ENCODE measurements around the gene DYNC1H1.
A peak's percentile ranks its signal among the peaks of the same experiment; 100 is the strongest.

The DYNC1H1 gene

GRCh38 chr14:101964297-101965180, at the start of gene DYNC1H1:
Gene DYNC1H1 (plus strand): TSS chr14:101964573. CDS start chr14:101964692, 119 bp downstream.
- DNase-seq (ENCODE audit: low read depth): peak; percentile 97
- H3K36me3 ChIP-seq (ENCODE audit: control insufficient read depth, insufficient read depth, low read length, severe bottlenecking): peaks cover 3% of the 10 kb centered on the region
- H3K4me1 ChIP-seq (ENCODE audit: control insufficient read depth, insufficient read depth, low read length): peaks cover 31% of the 10 kb centered on the region
- H3K9me3 ChIP-seq (ENCODE audit: control insufficient read depth, low read length): no peaks in the 10 kb centered on the region
- peak within 1 kb of the TSS; percentile 96 for H3K4me3 ChIP-seq (ENCODE audit: low read length)
- no peaks in the 10 kb centered on the region for H3K27me3 ChIP-seq (replicated peaks; ENCODE audit: control insufficient read depth, insufficient read depth, low read length)
- peak within 1 kb of the TSS; percentile 98 for H3K9ac ChIP-seq (ENCODE audit: low read length)

- Histone ChIP-seq H3K4me3 (ENCODE audit: low read length) (no peak overlapping the region), H3K36me3 (ENCODE audit: control insufficient read depth, insufficient read depth, low read length, severe bottlenecking) (peaks cover 31% of the 10 kb centered on the region), H3K4me1 (ENCODE audit: control insufficient read depth, insufficient read depth, low read length) (peaks cover 17% of the 10 kb centered on the region), H3K9me3 (ENCODE audit: control insufficient read depth, low read length) (no peaks in the 10 kb centered on the region), H3K27me3 (replicated peaks; ENCODE audit: control insufficient read depth, insufficient read depth, low read length) (no peaks in the 10 kb centered on the region), H3K9ac (ENCODE audit: low read length) (peak overlapping the region; percentile 67)
- DNase-seq (ENCODE audit: low read depth): no peak
Observed at GRCh38 chr14:101915871-101916815, 48.2 kb upstream of the DYNC1H1 start.

GRCh38 chr14:101916816-101917412, 47.5 kb upstream of the DYNC1H1 start:
- Histone ChIP-seq H3K27me3 (replicated peaks; ENCODE audit: control insufficient read depth, insufficient read depth, low read length) (no peaks in the 10 kb centered on the region), H3K4me1 (ENCODE audit: control insufficient read depth, insufficient read depth, low read length) (peaks cover 17% of the 10 kb centered on the region), H3K9me3 (ENCODE audit: control insufficient read depth, low read length) (no peaks in the 10 kb centered on the region), H3K36me3 (ENCODE audit: control insufficient read depth, insufficient read depth, low read length, severe bottlenecking) (peaks cover 38% of the 10 kb centered on the region), H3K4me3 (ENCODE audit: low read length) (no peak overlapping the region), H3K9ac (ENCODE audit: low read length) (peak overlapping the region; percentile 67)
- DNase-seq (ENCODE audit: low read depth): no peak

DNA sequence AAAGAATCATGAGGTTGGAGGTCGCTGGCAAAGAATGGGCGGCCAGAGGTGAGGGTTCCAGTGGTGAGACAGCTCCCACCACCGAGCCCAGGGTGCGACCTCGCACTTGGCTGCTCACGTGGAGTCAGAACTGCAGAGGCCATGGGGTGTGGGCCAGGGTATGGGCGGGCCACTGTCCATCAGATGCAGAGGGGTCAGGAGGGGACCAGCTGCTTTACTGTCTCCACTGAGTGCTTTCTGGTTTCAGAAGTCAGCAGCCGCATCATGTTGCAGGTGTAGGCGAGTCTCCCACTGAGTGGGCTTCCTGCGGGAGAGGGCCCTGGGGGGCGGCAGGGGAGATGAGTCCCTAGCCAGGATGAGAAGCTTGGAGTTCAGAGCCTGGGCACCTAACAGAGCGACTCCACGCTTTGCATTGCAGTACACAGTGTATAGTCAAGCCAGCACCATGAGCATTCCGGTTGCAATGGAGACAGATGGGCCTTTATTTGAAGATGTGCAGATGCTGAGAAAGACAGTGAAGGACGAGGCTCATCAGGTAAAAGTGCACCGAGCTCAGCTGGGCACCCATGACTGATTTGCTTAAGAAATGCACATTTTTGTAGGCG, 46.9 kb upstream of the DYNC1H1 start:
- DNase-seq (ENCODE audit: low read depth): no peak
- no peaks in the 10 kb centered on the region for H3K9me3 ChIP-seq (ENCODE audit: control insufficient read depth, low read length)
- peaks cover 35% of the 10 kb centered on the region for H3K36me3 ChIP-seq (ENCODE audit: control insufficient read depth, insufficient read depth, low read length, severe bottlenecking)
- peak overlapping the region; percentile 54 for H3K9ac ChIP-seq (ENCODE audit: low read length)
- H3K27me3 ChIP-seq (replicated peaks; ENCODE audit: control insufficient read depth, insufficient read depth, low read length): no peaks in the 10 kb centered on the region
- H3K4me3 ChIP-seq (ENCODE audit: low read length): no peak overlapping the region
- H3K4me1 ChIP-seq (ENCODE audit: control insufficient read depth, insufficient read depth, low read length): peaks cover 17% of the 10 kb centered on the region

DNA sequence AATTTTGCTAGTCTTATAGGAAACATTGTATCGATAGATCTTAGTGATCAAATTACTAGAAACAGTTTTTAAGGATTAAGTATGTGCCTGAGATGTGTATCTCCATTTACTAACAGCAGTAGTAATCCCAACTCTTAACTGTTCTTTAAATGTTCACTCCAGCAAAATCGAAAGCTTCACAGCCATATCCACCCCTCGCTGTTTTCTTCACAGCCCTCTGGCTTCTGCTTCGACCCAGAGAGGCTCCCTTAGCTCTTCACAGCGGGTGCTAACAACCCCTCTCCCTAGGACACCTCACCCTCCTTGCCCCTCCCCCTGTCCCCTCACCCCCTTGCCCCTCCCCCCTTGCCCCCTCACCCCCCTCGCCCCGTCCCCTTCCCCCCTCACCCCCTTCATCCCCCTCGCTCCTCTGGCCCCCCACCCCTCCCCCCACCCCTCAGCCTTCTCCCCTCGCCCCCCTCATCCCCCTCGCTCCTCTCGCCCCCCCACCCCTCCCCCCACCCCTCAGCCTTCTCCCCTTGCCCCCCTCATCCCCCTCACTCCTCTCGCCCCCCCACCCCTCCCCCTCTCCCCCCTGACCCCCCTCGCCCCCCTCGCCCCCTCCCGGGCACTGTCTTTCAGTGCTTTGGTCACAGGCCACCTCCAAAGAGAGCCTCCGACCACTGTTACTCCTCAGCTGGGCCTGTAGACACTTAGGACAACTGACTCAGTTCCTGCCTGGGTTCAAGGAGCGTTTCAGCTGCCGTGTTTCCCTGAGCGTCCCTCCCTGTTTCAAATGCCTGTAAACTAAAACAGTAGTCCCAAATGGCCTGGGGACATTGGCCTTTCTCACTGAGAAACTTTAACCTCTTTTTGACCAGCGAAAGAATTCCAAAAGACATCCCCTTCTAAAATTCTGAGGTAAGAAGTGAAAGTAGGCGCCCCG, 46.0 kb upstream of the DYNC1H1 start:
- peak; percentile 12 for DNase-seq (ENCODE audit: low read depth)
- Histone ChIP-seq H3K9ac (ENCODE audit: low read length) (peak overlapping the region; percentile 54), H3K4me1 (ENCODE audit: control insufficient read depth, insufficient read depth, low read length) (peaks cover 17% of the 10 kb centered on the region), H3K4me3 (ENCODE audit: low read length) (no peak overlapping the region), H3K36me3 (ENCODE audit: control insufficient read depth, insufficient read depth, low read length, severe bottlenecking) (peaks cover 28% of the 10 kb centered on the region), H3K27me3 (replicated peaks; ENCODE audit: control insufficient read depth, insufficient read depth, low read length) (no peaks in the 10 kb centered on the region), H3K9me3 (ENCODE audit: control insufficient read depth, low read length) (no peaks in the 10 kb centered on the region)

GRCh38 chr14:101920271-101920670, 44.1 kb upstream of the DYNC1H1 start:
- Histone ChIP-seq H3K9me3 (ENCODE audit: control insufficient read depth, low read length) (no peaks in the 10 kb centered on the region), H3K36me3 (ENCODE audit: control insufficient read depth, insufficient read depth, low read length, severe bottlenecking) (peaks cover 16% of the 10 kb centered on the region), H3K27me3 (replicated peaks; ENCODE audit: control insufficient read depth, insufficient read depth, low read length) (no peaks in the 10 kb centered on the region), H3K4me3 (ENCODE audit: low read length) (no peak overlapping the region), H3K4me1 (ENCODE audit: control insufficient read depth, insufficient read depth, low read length) (peaks cover 17% of the 10 kb centered on the region), H3K9ac (ENCODE audit: low read length) (no peak overlapping the region)
- DNase-seq (ENCODE audit: low read depth): no peak

- Histone ChIP-seq H3K27me3 (replicated peaks; ENCODE audit: control insufficient read depth, insufficient read depth, low read length) (no peaks in the 10 kb centered on the region), H3K4me1 (ENCODE audit: control insufficient read depth, insufficient read depth, low read length) (peaks cover 14% of the 10 kb centered on the region), H3K36me3 (ENCODE audit: control insufficient read depth, insufficient read depth, low read length, severe bottlenecking) (peaks cover 18% of the 10 kb centered on the region), H3K4me3 (ENCODE audit: low read length) (no peak overlapping the region), H3K9ac (ENCODE audit: low read length) (no peak overlapping the region), H3K9me3 (ENCODE audit: control insufficient read depth, low read length) (no peaks in the 10 kb centered on the region)
- no peak for DNase-seq (ENCODE audit: low read depth)
Observed at GRCh38 chr14:101922866-101923265, 41.5 kb upstream of the DYNC1H1 start.

- peaks cover 25% of the 10 kb centered on the region for H3K4me1 ChIP-seq (ENCODE audit: control insufficient read depth, insufficient read depth, low read length)
- H3K4me3 ChIP-seq (ENCODE audit: low read length): no peak overlapping the region
- H3K27me3 ChIP-seq (replicated peaks; ENCODE audit: control insufficient read depth, insufficient read depth, low read length): no peaks in the 10 kb centered on the region
- no peaks in the 10 kb centered on the region for H3K9me3 ChIP-seq (ENCODE audit: control insufficient read depth, low read length)
- H3K36me3 ChIP-seq (ENCODE audit: control insufficient read depth, insufficient read depth, low read length, severe bottlenecking): peaks cover 23% of the 10 kb centered on the region
- no peak overlapping the region for H3K9ac ChIP-seq (ENCODE audit: low read length)
- DNase-seq (ENCODE audit: low read depth): no peak
Observed at GRCh38 chr14:101925152-101925551, 39.2 kb upstream of the DYNC1H1 start.

GRCh38 chr14:101926085-101926484, 38.3 kb upstream of the DYNC1H1 start:
- Histone ChIP-seq H3K4me3 (ENCODE audit: low read length) (no peak overlapping the region), H3K4me1 (ENCODE audit: control insufficient read depth, insufficient read depth, low read length) (peaks cover 25% of the 10 kb centered on the region), H3K27me3 (replicated peaks; ENCODE audit: control insufficient read depth, insufficient read depth, low read length) (no peaks in the 10 kb centered on the region), H3K36me3 (ENCODE audit: control insufficient read depth, insufficient read depth, low read length, severe bottlenecking) (peaks cover 20% of the 10 kb centered on the region), H3K9me3 (ENCODE audit: control insufficient read depth, low read length) (no peaks in the 10 kb centered on the region), H3K9ac (ENCODE audit: low read length) (no peak overlapping the region)
- DNase-seq (ENCODE audit: low read depth): no peak

DNA sequence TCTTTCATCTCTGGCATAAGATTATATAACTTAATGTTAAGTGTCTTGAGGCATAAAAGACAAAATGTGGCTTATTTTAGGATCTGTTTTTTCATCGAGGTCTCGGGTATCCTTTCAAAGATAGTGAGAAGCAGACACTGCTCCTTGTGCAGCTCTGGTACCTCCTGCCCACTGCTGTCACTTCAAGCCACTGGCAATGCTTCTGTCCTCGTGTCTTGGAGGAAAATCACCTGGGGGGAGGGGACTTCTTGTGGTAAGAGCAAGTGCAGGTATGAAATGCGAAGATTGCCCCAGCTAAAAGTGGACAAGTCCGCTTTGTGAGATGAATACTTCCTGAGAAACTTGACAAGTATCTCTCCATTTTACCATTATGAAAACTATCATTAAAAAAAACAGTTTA, 37.8 kb upstream of the DYNC1H1 start:
- Histone ChIP-seq H3K4me3 (ENCODE audit: low read length) (no peak overlapping the region), H3K4me1 (ENCODE audit: control insufficient read depth, insufficient read depth, low read length) (peaks cover 25% of the 10 kb centered on the region), H3K27me3 (replicated peaks; ENCODE audit: control insufficient read depth, insufficient read depth, low read length) (no peaks in the 10 kb centered on the region), H3K9me3 (ENCODE audit: control insufficient read depth, low read length) (no peaks in the 10 kb centered on the region), H3K36me3 (ENCODE audit: control insufficient read depth, insufficient read depth, low read length, severe bottlenecking) (peaks cover 15% of the 10 kb centered on the region), H3K9ac (ENCODE audit: low read length) (peak overlapping the region; percentile 68)
- DNase-seq (ENCODE audit: low read depth): no peak

All from adipocyte (in vitro differentiated cells).